Forelimb muscle (tissue), 1 donor: ENCODE data around the gene DNHD1. TPM values are rescaled to one million over a fixed set of nuclear protein-coding genes. Genes with fewer than 3 reads are reported as not detected.
"Not testable (repeated sequence)": the region's sequence is repeated elsewhere in the genome, so short reads cannot be mapped to it uniquely, and the experiment has no call there.

Experiments used
- DNase-seq: peaks from one replicate; pipeline ENCODE4 v3.0.0-alpha.2; 2013; ENCODE audit warnings: low read depth
- polyA plus RNA-seq: library from polyadenylated mRNA; unstranded; fragments of 120-200 nt; gene quantifications from one replicate; pipeline ENCODE4 v1.2.1, GENCODE V29; 2013; ENCODE audit not compliant: insufficient read length

DNHD1 gene
- polyA plus RNA-seq, 1 donor: 9.8 TPM

GRCh38 chr11:6480299-6480914 lies 16.7 kb upstream of the DNHD1 start:
- no peak for DNase-seq

- peak; percentile 97 for DNase-seq
These were observed 15.8 kb upstream of the DNHD1 start, which contains the start of the genes ARFIP2 and TIMM10B for GRCh38 chr11:6481012-6481923. ARFIP2 (minus strand) TSS chr11:6481331; CDS start chr11:6480421, 910 bp downstream. TIMM10B (plus strand) TSS chr11:6481501; CDS start chr11:6481517, 16 bp downstream.

- DNase-seq: no peak
These were observed 15.2 kb upstream of the DNHD1 start for GRCh38 chr11:6481924-6482275.

- no peak for DNase-seq
These were observed 14.6 kb upstream of the DNHD1 start for GRCh38 chr11:6482441-6482840.

GRCh38 chr11:6483015-6483414 lies 14.1 kb upstream of the DNHD1 start:
- DNase-seq: no peak

GRCh38 chr11:6485661-6486060 lies 11.4 kb upstream of the DNHD1 start:
- DNase-seq: no peak

GRCh38 chr11:6486256-6486655 lies 10.8 kb upstream of the DNHD1 start:
- DNase-seq: no peak

- DNase-seq: no peak
These were observed 10.1 kb upstream of the DNHD1 start for GRCh38 chr11:6486938-6487337.

GRCh38 chr11:6488342-6488741 lies 8.7 kb upstream of the DNHD1 start:
- DNase-seq: no peak

- no peak for DNase-seq
These were observed 8.3 kb upstream of the DNHD1 start for GRCh38 chr11:6488821-6489220.

- no peak for DNase-seq
These were observed 7.8 kb upstream of the DNHD1 start for GRCh38 chr11:6489306-6489705.

GRCh38 chr11:6498121-6498520 lies 1.0 kb downstream of the DNHD1 start:
- no peak for DNase-seq

GRCh38 chr11:6498544-6498943 lies 1.5 kb downstream of the DNHD1 start:
- no peak for DNase-seq

GRCh38 chr11:6502382-6502781 lies 5.3 kb downstream of the DNHD1 start:
- no peak for DNase-seq

- no peak for DNase-seq
These were observed 7.1 kb downstream of the DNHD1 start for GRCh38 chr11:6504166-6504565.

- DNase-seq: no peak
These were observed 8.6 kb downstream of the DNHD1 start for GRCh38 chr11:6505577-6506240.

GRCh38 chr11:6516865-6517264 lies 19.8 kb downstream of the DNHD1 start:
- no peak for DNase-seq

GRCh38 chr11:6520265-6520664 lies 23.2 kb downstream of the DNHD1 start:
- DNase-seq: no peak

- DNase-seq: not testable (repeated sequence)
These were observed 24.9 kb downstream of the DNHD1 start for GRCh38 chr11:6521946-6522345.

GRCh38 chr11:6523253-6523652 lies 26.2 kb downstream of the DNHD1 start:
- no peak for DNase-seq

- DNase-seq: no peak
These were observed 29.5 kb downstream of the DNHD1 start for GRCh38 chr11:6526411-6527135.

GRCh38 chr11:6529266-6529665 lies 32.2 kb downstream of the DNHD1 start:
- no peak for DNase-seq
